Mucosa of rectum (tissue), 2 donors: Measurements from ENCODE around the gene ST7.
"Not testable (repeated sequence)": the region's sequence is repeated elsewhere in the genome, so short reads cannot be mapped to it uniquely, and the experiment has no call there.

Experiments used
- H3K27ac ChIP-seq, 2 donors: one replicate each; pipeline ENCODE4 v1.7.0; 2013; ENCODE audit warnings: inconsistent platforms in 2 of 2, low read depth in 2 of 2, low read length in 2 of 2
- H3K27me3 ChIP-seq, 2 donors: one replicate each; pipeline ENCODE4 v1.7.0; 2013; ENCODE audit warnings: low read length in 2 of 2; ENCODE audit not compliant: control insufficient read depth in 2 of 2, insufficient read depth in 2 of 2
- H3K36me3 ChIP-seq, 2 donors: one replicate each; pipeline ENCODE4 v1.7.0; 2013; ENCODE audit warnings: low read length in 2 of 2; ENCODE audit not compliant: control insufficient read depth in 2 of 2, insufficient read depth in 2 of 2
- H3K4me1 ChIP-seq, 2 donors: one replicate each; pipeline ENCODE4 v1.7.0; 2013; ENCODE audit warnings: low read length in 2 of 2, mild to moderate bottlenecking in 1 of 2; ENCODE audit not compliant: control insufficient read depth in 2 of 2, insufficient read depth in 2 of 2
- H3K4me3 ChIP-seq, 2 donors: one replicate each; pipeline ENCODE4 v1.7.0; 2013; ENCODE audit warnings: low read length in 2 of 2
- H3K9ac ChIP-seq, 2 donors: one replicate each; pipeline ENCODE4 v1.7.0; 2013; ENCODE audit warnings: low read length in 2 of 2, low read depth in 1 of 2, mild to moderate bottlenecking in 1 of 2
- H3K9me3 ChIP-seq, 2 donors: one replicate each; pipeline ENCODE4 v1.7.0; 2013; ENCODE audit warnings: low read length in 2 of 2; ENCODE audit not compliant: control insufficient read depth in 2 of 2
- donor health status: healthy.
- donor health status: Normal muscosa, but diverticular disease.

Gene ST7

DNA sequence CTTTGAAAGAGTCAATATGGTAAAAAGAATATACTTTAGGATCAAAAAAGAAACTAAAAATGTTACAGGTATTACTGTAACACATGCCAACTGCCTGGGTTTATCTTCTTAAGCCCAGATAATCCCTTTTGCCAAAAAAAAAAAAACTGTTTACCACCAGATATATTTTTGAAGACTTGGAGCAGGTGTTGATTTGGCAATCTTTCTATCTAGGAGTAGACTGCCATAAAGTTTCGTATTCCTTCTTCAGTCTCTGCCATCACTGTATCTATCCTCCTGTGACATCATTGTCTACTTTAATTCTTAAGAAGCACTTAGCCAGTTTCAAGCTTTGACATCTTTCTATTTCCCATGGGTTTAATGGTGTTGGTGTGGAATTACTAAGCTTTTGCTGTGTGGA, 161.0 kb downstream of the ST7 start:
- Histone ChIP-seq H3K4me3 (no peak overlapping the region), H3K9ac (no peak overlapping the region), H3K36me3 (no peaks in the 10 kb centered on the region), H3K27ac (no peak overlapping the region), H3K27me3 (no peaks in the 10 kb centered on the region), H3K4me1 (peaks cover 0 to 6% of the 10 kb centered on the region in 2 donors), H3K9me3 (no peaks in the 10 kb centered on the region)

GRCh38 chr7:117116211-117116610, 162.9 kb downstream of the ST7 start:
- no peak overlapping the region for H3K4me3 ChIP-seq
- H3K36me3 ChIP-seq: no peaks in the 10 kb centered on the region
- H3K27me3 ChIP-seq: no peaks in the 10 kb centered on the region
- no peaks in the 10 kb centered on the region for H3K4me1 ChIP-seq
- H3K9ac ChIP-seq: no peak overlapping the region
- H3K9me3 ChIP-seq: no peaks in the 10 kb centered on the region
- no peak overlapping the region for H3K27ac ChIP-seq

DNA sequence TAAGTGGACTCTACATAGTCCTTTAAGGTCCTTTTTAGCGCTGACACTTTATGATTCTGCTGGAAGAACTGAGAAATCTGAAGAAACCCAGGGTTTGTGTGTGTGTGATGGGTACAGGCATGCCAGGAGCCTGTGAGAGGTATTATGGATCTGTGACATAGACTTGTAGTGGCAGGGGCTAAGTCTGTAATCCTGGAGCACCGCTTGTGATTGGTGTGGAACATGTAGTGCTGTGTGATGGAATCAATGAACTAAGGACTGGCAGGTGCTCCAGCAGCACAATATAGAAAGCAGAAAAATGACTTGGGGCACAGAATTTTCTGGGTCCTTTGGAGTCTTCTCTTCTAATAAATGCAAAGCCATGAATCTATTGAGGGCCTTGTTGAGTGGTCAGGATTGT, 163.9 kb downstream of the ST7 start:
- Histone ChIP-seq H3K27me3 (no peaks in the 10 kb centered on the region), H3K9me3 (no peaks in the 10 kb centered on the region), H3K4me3 (no peak overlapping the region), H3K4me1 (no peaks in the 10 kb centered on the region), H3K36me3 (no peaks in the 10 kb centered on the region), H3K9ac (no peak overlapping the region), H3K27ac (no peak overlapping the region)

DNA sequence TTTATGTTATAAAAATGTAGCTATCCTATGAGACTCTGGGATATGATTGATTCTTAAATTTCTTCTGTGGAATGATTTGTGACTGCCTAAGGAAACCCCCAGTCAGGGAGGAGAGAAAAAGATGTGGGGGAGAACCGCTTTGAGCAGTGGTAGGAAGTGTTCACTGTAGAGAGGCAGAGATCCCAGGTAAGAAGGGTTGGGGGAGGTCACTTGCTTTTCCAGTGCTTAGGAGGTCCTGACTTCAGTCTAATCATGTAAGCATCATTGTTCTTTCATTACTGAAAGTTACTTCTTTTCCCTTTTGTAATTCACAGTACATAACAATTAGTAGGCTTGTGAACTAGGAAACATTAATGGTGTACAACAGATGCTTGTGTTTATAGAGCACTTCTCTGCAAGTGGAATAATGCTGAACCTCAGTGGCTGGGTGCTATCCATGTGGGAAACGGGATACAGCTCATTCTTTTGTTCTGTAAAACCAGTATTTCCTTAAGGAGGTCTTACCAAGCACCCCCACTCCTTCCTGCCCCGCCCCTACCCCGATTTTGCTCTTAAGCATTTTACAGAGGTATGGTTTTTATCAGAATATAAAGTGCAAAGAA, 165.4 kb downstream of the ST7 start:
- no peak overlapping the region for H3K27ac ChIP-seq
- no peak overlapping the region for H3K9ac ChIP-seq
- no peaks in the 10 kb centered on the region for H3K36me3 ChIP-seq
- H3K9me3 ChIP-seq: no peaks in the 10 kb centered on the region
- no peak overlapping the region for H3K4me3 ChIP-seq
- H3K4me1 ChIP-seq: no peaks in the 10 kb centered on the region
- H3K27me3 ChIP-seq: no peaks in the 10 kb centered on the region

GRCh38 chr7:117119192-117119924, 166.1 kb downstream of the ST7 start:
- H3K4me3 ChIP-seq: no peak overlapping the region
- peaks cover 0 to 4% of the 10 kb centered on the region in 2 donors for H3K4me1 ChIP-seq
- no peak overlapping the region for H3K9ac ChIP-seq
- H3K27ac ChIP-seq: no peak overlapping the region
- H3K9me3 ChIP-seq: no peaks in the 10 kb centered on the region
- H3K36me3 ChIP-seq: no peaks in the 10 kb centered on the region
- H3K27me3 ChIP-seq: no peaks in the 10 kb centered on the region

GRCh38 chr7:117120321-117120720, 167.0 kb downstream of the ST7 start:
- H3K4me3 ChIP-seq, H3K27me3 ChIP-seq, H3K36me3 ChIP-seq, H3K4me1 ChIP-seq, H3K27ac ChIP-seq, H3K9ac ChIP-seq, H3K9me3 ChIP-seq: not testable (repeated sequence)

DNA sequence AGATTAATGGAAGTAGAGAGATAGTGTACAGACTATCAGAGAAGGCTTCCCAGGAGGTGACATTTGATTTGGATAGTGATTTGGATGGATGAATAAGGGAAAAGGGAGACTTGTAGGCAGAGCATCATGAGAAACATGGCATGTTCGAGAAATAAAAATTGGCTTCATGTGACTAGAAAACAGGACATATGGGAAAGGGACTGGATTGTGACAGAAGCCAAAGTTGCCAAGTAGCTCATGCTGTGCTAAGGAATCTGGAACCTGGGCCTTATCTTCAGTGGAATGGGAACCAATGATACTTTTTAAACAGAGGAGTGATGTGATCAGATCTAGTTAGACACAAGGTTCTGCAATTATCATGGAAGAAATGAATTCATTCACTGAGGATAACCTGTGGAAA, 168.7 kb downstream of the ST7 start:
- not testable (repeated sequence) for H3K9ac ChIP-seq, H3K27ac ChIP-seq, H3K36me3 ChIP-seq, H3K4me1 ChIP-seq, H3K27me3 ChIP-seq, H3K9me3 ChIP-seq, H3K4me3 ChIP-seq

DNA sequence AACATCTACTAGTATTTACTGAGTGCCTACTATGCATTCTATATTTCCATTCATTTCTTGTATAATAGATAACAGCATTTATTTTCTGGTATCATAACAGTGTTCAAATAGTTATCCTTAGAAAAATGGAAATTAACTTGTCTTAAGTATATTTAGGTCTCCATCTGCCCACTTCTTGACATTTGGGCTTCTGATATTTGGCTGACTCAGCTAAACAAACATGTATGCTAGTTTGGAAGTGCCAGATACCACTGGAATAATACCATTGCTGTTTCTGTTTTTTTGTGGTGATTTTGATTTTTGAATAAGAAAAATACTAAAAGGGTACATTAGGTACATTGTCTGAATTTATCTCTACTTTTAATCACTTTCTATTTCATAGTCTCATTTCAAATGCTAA, 169.2 kb downstream of the ST7 start:
- H3K27me3 ChIP-seq: no peaks in the 10 kb centered on the region
- no peak overlapping the region for H3K9ac ChIP-seq
- H3K9me3 ChIP-seq: no peaks in the 10 kb centered on the region
- no peak overlapping the region for H3K4me3 ChIP-seq
- no peaks in the 10 kb centered on the region for H3K36me3 ChIP-seq
- no peak overlapping the region for H3K27ac ChIP-seq
- peaks cover 4 to 9% of the 10 kb centered on the region in 2 donors for H3K4me1 ChIP-seq

- H3K27me3 ChIP-seq: no peaks in the 10 kb centered on the region
- no peaks in the 10 kb centered on the region for H3K9me3 ChIP-seq
- peaks cover 4 to 9% of the 10 kb centered on the region in 2 donors for H3K4me1 ChIP-seq
- H3K9ac ChIP-seq: no peak overlapping the region
- H3K4me3 ChIP-seq: no peak overlapping the region
- H3K27ac ChIP-seq: no peak overlapping the region
- no peaks in the 10 kb centered on the region for H3K36me3 ChIP-seq
Measured at GRCh38 chr7:117123311-117123926, 170.1 kb downstream of the ST7 start.

DNA sequence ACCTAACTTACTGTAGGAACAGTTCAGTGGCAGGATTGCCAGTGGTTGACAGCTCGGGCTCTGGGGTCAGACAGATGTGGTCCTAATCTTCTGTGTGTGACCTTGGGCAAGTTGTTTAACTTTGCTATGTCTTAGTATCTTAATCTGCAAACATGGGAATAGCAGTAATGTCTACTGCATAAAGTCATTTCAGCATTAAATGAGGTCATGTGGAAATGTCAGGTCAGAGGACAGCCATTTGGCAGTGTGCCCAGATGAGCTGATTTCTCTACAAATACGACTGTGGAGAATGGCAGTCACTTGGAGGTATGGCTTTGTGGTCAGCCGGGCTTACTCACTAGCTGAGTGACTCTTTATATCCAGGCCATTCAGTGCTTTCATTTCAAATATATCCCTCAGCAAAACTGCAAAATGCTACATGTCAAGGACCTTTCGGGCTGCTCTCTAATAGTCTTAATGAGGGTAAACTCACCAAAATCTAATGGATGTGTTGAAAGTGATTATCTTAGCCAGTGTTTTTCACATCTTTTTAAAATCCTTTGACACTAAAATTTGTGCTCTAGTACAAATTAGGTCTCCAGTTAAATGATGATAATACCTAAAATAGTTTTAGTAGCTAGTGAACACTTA, 171.4 kb downstream of the ST7 start:
- peaks cover 4 to 9% of the 10 kb centered on the region in 2 donors for H3K4me1 ChIP-seq

More for the DNA sequence above, 171.4 kb downstream of the ST7 start:
- no peaks in the 10 kb centered on the region for H3K36me3 ChIP-seq
- no peak overlapping the region for H3K4me3 ChIP-seq
- no peak overlapping the region for H3K9ac ChIP-seq
- no peak overlapping the region for H3K27ac ChIP-seq
- no peaks in the 10 kb centered on the region for H3K9me3 ChIP-seq
- no peaks in the 10 kb centered on the region for H3K27me3 ChIP-seq
